Cardiac fibroblast (primary cell): Measurements from ENCODE around the gene HLA-B.

ENCODE experiments used
- DNase-seq, 2 donors: peaks; one replicate each; pipeline versions ENCODE4 v3.0.0 to v3.0.0-alpha.2; 2010; ENCODE audit warnings: low read depth in 2 of 2
- H3K4me3 ChIP-seq, 2 donors: replicated peaks in 1 of 2; 1 replicate in 1 of 2; 2 replicates in 1 of 2; pipeline ENCODE4 v1.5.1; 2011; ENCODE audit warnings: low read depth in 2 of 2, low read length in 2 of 2, mild to moderate bottlenecking in 2 of 2, moderate library complexity in 1 of 2
- TF ChIP-seq, protein P1 (sequence below): IDR thresholded peaks from one replicate; pipeline ENCODE4 v1.5.1; 2011; ENCODE audit warnings: low read depth, mild to moderate bottlenecking, low read length, inconsistent platforms

The HLA-B gene

DNA sequence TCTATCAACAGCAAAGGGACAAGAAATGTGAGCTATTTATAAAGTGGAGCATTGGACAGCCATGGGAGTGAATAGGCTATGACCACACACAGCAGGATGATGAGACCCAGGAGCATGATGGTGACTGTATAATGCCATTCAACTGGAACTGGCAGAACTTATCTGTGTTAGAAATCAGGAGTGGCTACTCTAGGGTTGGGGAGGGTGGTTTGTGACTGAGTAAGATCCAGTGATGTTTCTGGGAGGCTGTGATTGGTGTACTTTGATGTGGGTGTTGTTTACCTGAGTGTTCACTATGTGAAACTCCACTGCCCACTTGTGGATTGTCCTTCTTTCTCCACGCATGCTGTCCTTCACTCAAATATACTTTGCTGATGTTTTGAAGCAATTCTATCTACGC, 11.5 kb upstream of the HLA-B start:
- DNase-seq: no peak
- H3K4me3 ChIP-seq: no peak overlapping the region
- TF ChIP-seq, protein P1, sequence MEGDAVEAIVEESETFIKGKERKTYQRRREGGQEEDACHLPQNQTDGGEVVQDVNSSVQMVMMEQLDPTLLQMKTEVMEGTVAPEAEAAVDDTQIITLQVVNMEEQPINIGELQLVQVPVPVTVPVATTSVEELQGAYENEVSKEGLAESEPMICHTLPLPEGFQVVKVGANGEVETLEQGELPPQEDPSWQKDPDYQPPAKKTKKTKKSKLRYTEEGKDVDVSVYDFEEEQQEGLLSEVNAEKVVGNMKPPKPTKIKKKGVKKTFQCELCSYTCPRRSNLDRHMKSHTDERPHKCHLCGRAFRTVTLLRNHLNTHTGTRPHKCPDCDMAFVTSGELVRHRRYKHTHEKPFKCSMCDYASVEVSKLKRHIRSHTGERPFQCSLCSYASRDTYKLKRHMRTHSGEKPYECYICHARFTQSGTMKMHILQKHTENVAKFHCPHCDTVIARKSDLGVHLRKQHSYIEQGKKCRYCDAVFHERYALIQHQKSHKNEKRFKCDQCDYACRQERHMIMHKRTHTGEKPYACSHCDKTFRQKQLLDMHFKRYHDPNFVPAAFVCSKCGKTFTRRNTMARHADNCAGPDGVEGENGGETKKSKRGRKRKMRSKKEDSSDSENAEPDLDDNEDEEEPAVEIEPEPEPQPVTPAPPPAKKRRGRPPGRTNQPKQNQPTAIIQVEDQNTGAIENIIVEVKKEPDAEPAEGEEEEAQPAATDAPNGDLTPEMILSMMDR: no peak

DNA sequence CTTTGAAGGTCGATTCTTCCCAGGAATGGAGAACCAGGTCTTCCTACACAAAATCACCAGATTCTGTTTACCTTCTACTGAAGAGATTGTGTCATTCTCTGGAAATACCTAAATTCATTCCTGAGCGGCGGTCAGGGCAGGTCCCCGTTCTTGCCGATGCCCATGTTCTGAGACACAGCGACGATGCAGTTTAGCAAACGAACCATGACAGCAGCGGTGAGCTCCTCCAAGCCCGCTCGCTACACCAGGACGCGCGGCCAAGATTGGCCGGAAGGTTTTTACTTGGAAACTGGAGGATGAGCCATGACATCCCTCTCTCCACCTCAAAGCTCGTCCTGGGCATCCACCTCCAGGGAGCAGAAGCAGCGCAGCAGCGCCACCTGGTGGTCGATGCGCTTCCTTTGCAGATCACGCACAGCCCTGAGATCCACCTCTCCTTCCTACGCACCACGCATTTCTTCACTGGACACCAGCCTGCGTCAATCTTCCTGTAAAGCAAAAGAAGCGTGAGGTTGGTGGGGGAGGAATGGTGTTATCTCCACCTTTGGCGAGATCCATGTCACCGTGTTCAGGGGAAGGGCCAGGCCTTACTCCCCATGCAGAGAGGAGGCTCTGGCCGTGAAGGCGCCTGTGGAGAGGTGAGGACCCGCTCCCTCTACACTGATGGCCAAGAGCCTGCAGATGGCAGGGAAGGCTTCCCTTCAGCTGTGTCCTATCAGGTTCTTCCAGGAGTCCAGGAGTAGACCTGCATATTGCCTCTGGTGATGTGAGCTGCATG, 9.9 kb upstream of the HLA-B start:
- peak; percentile 88 to 92 for DNase-seq
- H3K4me3 ChIP-seq: peak overlapping the region in 1 of 2 donors; percentile 30
- TF ChIP-seq, protein P1: peak; percentile 95

GRCh38 chr6:31365864-31366263, 8.9 kb upstream of the HLA-B start:
- no peak overlapping the region for H3K4me3 ChIP-seq
- DNase-seq: no peak
- TF ChIP-seq, protein P1: no peak

GRCh38 chr6:31363811-31364210, 6.8 kb upstream of the HLA-B start:
- no peak overlapping the region for H3K4me3 ChIP-seq
- TF ChIP-seq, protein P1: no peak

DNA sequence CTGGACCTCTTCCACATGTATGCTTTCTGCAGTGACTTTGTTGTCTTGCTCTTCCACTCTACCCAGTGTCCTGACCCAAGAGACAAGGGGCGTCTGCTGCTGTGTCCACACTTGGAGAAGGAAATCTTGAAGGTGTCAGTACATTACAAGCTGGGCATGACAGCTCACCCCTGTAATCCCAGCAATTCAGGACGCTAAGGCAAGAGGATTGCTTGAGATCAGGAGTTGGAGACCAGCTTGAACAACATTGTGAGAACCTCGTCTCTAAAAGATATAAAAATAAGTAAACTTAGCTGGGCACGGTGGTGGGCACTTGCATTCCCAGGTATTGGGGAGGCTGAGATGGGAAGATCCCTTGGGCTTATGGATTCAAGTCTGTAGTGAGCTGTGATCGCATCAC, 5.8 kb upstream of the HLA-B start:
- TF ChIP-seq, protein P1: no peak
- DNase-seq: no peak
- H3K4me3 ChIP-seq: no peak overlapping the region

More at GRCh38 chr6:31363811-31364210, 6.8 kb upstream of the HLA-B start:
- no peak for DNase-seq

- H3K4me3 ChIP-seq: no peak overlapping the region
- TF ChIP-seq, protein P1: no peak
- no peak for DNase-seq
Measured at GRCh38 chr6:31359581-31359980, 2.6 kb upstream of the HLA-B start.
